Dendritic cell treated with granulocyte-macrophage colony-stimulating factor and Interleukin-4, amounts not matched to agents 40 ng/mL and 50 ng/mL, for 4 days (primary cell): ENCODE data around the gene CCNDBP1.
A peak's percentile ranks its signal among the peaks of the same experiment; 100 is the strongest.

Experiments used
- H3K27ac Mint-ChIP-seq: one replicate; pipeline ENCODE4 v1.8.0; 2022; ENCODE audit warnings: mild to moderate bottlenecking, mixed read lengths
- H3K27me3 Mint-ChIP-seq: one replicate; pipeline ENCODE4 v1.8.0; 2022; ENCODE audit warnings: mild to moderate bottlenecking, mixed read lengths
- H3K36me3 Mint-ChIP-seq: one replicate; pipeline ENCODE4 v1.8.0; 2022; ENCODE audit warnings: low read depth, mixed read lengths
- H3K4me1 Mint-ChIP-seq: one replicate; pipeline ENCODE4 v1.8.0; 2022; ENCODE audit warnings: low read depth, mixed read lengths
- H3K4me3 Mint-ChIP-seq: one replicate; pipeline ENCODE4 v1.8.0; 2022; ENCODE audit warnings: mild to moderate bottlenecking, moderate library complexity, mixed read lengths
- H3K9me3 Mint-ChIP-seq: one replicate; pipeline ENCODE4 v1.8.0; 2022; ENCODE audit warnings: mixed read lengths
- intact Hi-C: fragments of 100-400 bp; cut with micrococcal nuclease; formaldehyde crosslinking; loops from one replicate; pipeline ENCODE4 v1.15.0; 2022

CCNDBP1 gene

DNA sequence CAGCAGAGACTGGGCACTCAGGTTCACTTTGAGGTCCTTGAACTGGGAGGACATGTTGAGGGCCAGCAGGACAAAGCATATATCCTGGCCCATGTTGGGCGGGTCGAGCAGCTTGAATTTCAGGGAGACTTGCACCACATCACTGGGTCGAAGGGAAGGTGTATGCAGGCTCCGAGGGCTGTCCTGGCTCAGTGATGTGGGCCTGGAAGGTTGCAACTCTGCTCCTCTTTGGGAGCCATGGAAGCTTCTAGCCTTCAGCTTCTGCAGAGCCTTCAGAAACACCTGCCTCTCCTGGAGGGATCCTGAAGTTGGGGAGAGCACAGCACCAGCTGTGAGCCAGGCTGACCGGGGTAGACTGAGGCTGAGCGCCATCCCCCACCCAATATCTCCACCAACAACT, 50.3 kb downstream of the CCNDBP1 start:
- intact Hi-C loops: no loop called here
- Mint-ChIP-seq H3K27me3 (peaks cover 44% of the 10 kb centered on the region), H3K9me3 (no peaks in the 10 kb centered on the region), H3K4me3 (no peak overlapping the region), H3K36me3 (no peaks in the 10 kb centered on the region), H3K4me1 (peaks cover 24% of the 10 kb centered on the region), H3K27ac (no peak overlapping the region)

DNA sequence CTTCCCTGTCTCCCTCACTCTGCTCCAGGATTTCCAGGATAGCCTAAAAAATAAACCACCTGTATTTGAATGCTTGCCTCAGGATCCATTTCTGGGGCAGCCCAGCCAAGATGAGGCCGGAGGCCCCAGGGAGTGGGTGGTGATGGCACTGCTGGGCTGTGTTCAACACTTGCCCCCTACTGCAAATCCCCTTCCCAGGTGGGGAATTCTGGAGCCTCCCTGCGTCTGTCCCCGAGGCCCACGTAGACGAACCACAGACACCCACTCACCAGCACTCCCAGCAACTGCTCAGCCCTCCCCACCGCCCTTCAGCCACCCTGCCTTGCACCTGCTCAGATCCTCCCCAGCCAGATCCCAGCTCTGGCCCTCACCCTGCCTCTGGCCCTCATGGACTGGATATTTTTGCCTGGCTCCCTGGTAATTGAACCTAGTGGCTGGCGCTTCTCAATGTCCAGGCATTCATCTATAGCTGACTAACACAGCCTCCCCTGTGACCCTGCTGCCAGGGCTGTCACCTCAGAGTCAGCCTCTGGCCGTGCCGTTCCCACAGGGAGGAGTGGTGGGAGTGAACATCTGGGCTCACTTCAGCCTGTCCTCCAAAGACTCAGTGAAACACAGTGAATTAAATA, 52.8 kb downstream of the CCNDBP1 start:
- H3K27me3 Mint-ChIP-seq: peaks cover 61% of the 10 kb centered on the region
- H3K27ac Mint-ChIP-seq: peak overlapping the region; percentile 31
- H3K9me3 Mint-ChIP-seq: no peaks in the 10 kb centered on the region
- H3K4me1 Mint-ChIP-seq: peaks cover 24% of the 10 kb centered on the region
- intact Hi-C loops: no loop called here
- H3K4me3 Mint-ChIP-seq: no peak overlapping the region
- H3K36me3 Mint-ChIP-seq: no peaks in the 10 kb centered on the region

DNA sequence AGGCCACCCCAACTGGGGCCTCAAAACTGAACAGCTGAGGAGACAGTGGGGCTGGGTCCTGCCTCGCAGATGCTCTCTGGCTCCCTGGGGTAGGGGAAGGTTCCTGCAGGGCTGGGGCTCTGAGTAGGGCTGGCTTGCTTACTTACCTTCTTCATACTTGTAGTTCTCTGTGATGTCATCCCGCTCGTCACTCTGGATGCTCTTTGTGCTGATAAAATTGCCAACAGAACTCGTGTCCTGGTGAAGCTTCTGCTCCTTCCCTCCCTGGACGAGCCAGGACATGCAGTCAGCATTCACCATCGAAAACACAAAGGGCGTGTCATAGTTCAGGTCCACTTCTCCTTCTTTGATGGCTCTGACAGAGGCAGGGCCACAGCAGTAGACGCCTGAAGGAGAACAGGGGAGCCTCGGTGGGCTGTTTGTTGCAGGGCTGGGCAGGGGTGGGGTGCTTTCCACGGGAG, 53.5 kb downstream of the CCNDBP1 start:
- Mint-ChIP-seq H3K9me3 (no peaks in the 10 kb centered on the region), H3K27me3 (peaks cover 62% of the 10 kb centered on the region), H3K36me3 (no peaks in the 10 kb centered on the region), H3K4me3 (no peak overlapping the region), H3K4me1 (peaks cover 24% of the 10 kb centered on the region), H3K27ac (no peak overlapping the region)
- intact Hi-C loops: no loop called here

DNA sequence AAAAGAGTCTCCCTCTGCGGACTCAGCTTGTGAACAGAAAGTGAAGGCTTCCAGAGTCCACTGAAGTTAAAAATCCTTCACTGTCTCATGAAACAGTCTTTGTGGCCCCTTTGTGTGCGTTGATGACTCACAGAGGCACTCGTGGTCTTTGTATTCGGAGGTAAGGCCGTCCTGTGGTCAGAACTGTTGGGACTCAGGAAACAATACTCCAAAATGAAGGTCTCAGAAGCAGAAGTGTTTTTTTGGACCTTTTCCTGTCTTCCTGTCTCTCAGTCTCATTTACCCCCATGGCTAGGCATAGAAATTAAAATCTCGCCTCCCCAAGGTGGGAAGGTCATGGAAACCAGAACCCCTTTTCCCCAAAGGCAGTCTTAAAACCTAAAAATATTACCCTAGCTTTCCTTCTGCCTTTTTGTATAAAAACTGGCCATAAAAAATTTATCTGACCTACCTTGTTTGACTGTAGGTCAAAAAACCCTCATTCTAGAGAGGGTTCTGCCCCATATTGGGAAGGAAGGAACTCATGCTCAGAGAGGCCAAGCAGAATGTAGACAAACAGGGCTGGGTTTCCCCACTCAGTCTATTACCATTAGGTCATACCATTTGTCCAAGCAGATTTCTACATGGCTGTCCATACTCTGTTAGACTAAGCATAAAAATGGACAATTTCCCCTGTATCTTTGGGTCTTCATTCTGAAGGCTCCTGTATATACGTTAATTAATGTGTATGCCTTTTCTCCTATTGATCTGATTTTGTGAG, 54.7 kb downstream of the CCNDBP1 start:
- peaks cover 24% of the 10 kb centered on the region for H3K4me1 Mint-ChIP-seq
- peaks cover 61% of the 10 kb centered on the region for H3K27me3 Mint-ChIP-seq
- H3K36me3 Mint-ChIP-seq: no peaks in the 10 kb centered on the region
- intact Hi-C loops: no loop called here
- no peaks in the 10 kb centered on the region for H3K9me3 Mint-ChIP-seq
- H3K27ac Mint-ChIP-seq: no peak overlapping the region
- no peak overlapping the region for H3K4me3 Mint-ChIP-seq

DNA sequence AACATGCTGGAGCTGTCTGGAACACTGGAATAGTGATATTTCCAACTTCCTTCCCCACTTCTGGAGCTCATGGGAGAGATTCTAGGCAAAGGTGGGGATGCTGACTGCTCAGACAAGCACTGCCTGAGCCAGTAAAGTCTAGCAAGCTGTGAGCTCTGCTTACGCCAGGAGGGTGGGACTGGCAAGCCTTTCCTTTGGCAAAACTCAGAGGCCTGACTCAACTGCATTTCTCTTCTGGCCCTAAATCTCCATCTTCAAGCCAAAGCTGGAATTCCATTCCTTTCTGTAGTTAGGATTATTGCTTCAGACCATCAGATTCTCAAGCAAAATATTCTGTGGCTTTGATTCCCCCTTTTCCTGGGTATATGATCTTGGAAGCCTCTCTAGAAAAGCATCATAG, 55.9 kb downstream of the CCNDBP1 start:
- H3K4me1 Mint-ChIP-seq: peaks cover 24% of the 10 kb centered on the region
- H3K36me3 Mint-ChIP-seq: no peaks in the 10 kb centered on the region
- no peaks in the 10 kb centered on the region for H3K9me3 Mint-ChIP-seq
- peaks cover 54% of the 10 kb centered on the region for H3K27me3 Mint-ChIP-seq
- H3K27ac Mint-ChIP-seq: no peak overlapping the region
- H3K4me3 Mint-ChIP-seq: no peak overlapping the region
- intact Hi-C loops: no loop called here

DNA sequence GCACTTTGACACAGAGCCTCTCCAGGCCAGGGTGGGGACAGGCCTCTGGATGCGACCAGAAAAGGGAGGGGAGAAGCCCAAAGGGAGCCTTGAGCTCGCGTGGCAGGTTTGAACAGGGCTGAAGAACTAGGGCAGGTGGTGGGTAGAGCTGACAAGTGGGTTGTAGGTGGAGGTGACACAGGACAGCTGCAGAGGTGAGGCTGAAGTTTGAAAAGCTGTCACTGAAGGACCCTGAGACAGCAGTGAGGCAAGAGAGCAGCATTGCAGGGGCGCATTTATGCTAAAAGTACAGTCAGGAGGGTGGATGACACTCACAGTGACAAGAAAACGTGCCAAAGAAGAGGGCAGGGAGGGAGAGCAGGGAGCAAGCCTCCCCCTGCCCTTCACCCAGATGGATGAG, 57.4 kb downstream of the CCNDBP1 start:
- H3K9me3 Mint-ChIP-seq: no peaks in the 10 kb centered on the region
- H3K4me1 Mint-ChIP-seq: peaks cover 30% of the 10 kb centered on the region
- no peak overlapping the region for H3K27ac Mint-ChIP-seq
- peaks cover 50% of the 10 kb centered on the region for H3K27me3 Mint-ChIP-seq
- intact Hi-C loops: no loop called here
- H3K36me3 Mint-ChIP-seq: no peaks in the 10 kb centered on the region
- no peak overlapping the region for H3K4me3 Mint-ChIP-seq

DNA sequence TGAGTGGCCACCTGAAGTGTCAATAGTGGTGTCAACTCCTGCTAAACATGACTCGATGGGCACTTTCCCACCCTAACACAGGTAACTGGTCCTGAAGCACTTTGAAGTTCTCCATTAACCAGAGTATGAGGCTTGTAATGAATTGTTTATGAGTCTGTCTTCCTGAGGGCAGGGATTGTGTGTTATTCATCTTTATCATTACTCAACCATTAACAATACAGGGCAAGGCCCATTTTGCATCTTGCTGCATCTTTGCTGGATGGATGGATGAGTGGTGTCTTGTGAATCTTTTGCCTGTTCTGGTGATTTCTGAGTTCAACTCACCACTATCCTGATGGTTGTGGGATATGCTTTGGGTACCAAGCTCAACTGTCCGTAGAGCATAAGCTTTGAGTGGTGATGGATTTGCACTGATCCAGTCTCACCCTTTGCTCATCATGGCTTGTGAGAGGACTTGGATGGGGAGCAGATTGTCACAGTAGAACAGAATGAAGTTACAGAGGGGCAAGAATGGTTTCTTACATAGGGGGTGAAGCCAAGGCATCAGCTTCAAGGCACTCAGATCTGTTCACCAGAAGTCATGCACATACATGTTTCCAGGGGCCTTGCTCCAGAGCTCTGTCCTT, 57.9 kb downstream of the CCNDBP1 start:
- intact Hi-C loops: no loop called here
- Mint-ChIP-seq H3K9me3 (no peaks in the 10 kb centered on the region), H3K4me1 (peaks cover 26% of the 10 kb centered on the region), H3K4me3 (no peak overlapping the region), H3K27ac (no peak overlapping the region), H3K27me3 (peaks cover 44% of the 10 kb centered on the region), H3K36me3 (no peaks in the 10 kb centered on the region)

DNA sequence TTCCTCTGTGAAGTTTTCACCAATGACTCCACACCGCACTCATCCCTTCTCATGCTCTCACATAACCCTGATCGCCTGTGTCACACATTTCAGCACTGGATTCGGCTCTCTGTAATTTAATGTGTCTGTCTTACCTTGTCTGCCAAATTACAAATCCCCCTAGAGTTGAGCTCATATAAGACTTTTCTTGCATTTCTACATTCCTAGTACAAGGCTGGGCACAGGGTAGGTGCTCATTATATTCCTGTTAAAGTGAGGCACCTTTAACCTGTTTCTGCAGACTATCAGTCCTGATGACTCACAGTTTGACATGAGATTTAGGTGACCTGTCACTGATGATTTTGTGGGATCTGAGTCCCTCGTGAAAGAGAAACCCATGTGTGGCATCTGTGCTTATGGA, 58.9 kb downstream of the CCNDBP1 start:
- Mint-ChIP-seq H3K27ac (no peak overlapping the region), H3K27me3 (peaks cover 40% of the 10 kb centered on the region), H3K9me3 (no peaks in the 10 kb centered on the region), H3K4me3 (no peak overlapping the region), H3K36me3 (no peaks in the 10 kb centered on the region), H3K4me1 (peaks cover 24% of the 10 kb centered on the region)
- intact Hi-C loops: no loop called here

DNA sequence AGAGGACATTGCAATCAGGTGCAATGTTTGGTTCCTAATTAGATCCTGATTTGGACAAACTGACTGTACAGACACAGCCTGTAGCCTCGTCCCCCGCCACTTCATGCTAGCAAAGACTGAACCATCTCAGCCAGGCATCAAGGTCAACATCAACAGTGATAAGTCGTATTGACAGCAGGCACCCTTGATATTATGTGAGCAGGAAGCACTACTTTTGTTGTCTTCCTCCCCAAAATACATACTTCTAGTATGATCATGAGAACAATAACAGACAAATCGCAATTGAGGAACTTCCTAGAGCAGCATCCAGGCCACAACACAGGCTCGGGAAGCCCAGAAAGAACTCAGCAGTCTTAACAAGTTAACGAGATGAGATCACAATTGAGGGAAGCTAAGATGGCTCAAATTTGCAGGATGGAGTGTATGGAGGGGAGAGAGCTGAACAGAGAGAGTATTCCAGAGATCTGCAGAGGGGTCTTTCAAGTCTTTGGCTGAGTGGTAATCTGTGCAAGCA, 61.1 kb downstream of the CCNDBP1 start:
- intact Hi-C loops: no loop called here
- H3K4me3 Mint-ChIP-seq: no peak overlapping the region
- H3K9me3 Mint-ChIP-seq: no peaks in the 10 kb centered on the region
- H3K27ac Mint-ChIP-seq: no peak overlapping the region
- no peaks in the 10 kb centered on the region for H3K36me3 Mint-ChIP-seq
- H3K4me1 Mint-ChIP-seq: peaks cover 32% of the 10 kb centered on the region
- H3K27me3 Mint-ChIP-seq: peaks cover 32% of the 10 kb centered on the region
